ENCODE results near the gene PRKG1.
"Not testable (repeated sequence)": the region's sequence is repeated elsewhere in the genome, so short reads cannot be mapped to it uniquely, and the experiment has no call there.

Gene PRKG1

GRCh38 chr10:51542853-51543252, 468.6 kb downstream of the PRKG1 start:
- no peak for DNase-seq

GRCh38 chr10:51544933-51545332, 470.6 kb downstream of the PRKG1 start:
- no peak for DNase-seq

- DNase-seq: no peak
These were observed 473.7 kb downstream of the PRKG1 start for GRCh38 chr10:51547941-51548340.

- DNase-seq: no peak
These were observed 478.6 kb downstream of the PRKG1 start for GRCh38 chr10:51552879-51553278.

GRCh38 chr10:51564896-51565510, 490.7 kb downstream of the PRKG1 start:
- no peak for DNase-seq

- DNase-seq: no peak
These were observed 493.0 kb downstream of the PRKG1 start for GRCh38 chr10:51567271-51567670.

- DNase-seq: no peak
These were observed 495.2 kb downstream of the PRKG1 start for GRCh38 chr10:51569467-51569866.

GRCh38 chr10:51574248-51575048, 500.2 kb downstream of the PRKG1 start:
- no peak for DNase-seq

- DNase-seq: not testable (repeated sequence)
These were observed 506.9 kb downstream of the PRKG1 start for GRCh38 chr10:51581196-51581595.

- no peak for DNase-seq
These were observed 509.7 kb downstream of the PRKG1 start for GRCh38 chr10:51583976-51584375.

GRCh38 chr10:51585742-51586141, 511.5 kb downstream of the PRKG1 start:
- DNase-seq: no peak

- no peak for DNase-seq
These were observed 514.7 kb downstream of the PRKG1 start for GRCh38 chr10:51588984-51589383.

- DNase-seq: no peak
These were observed 516.5 kb downstream of the PRKG1 start for GRCh38 chr10:51590818-51591217.

GRCh38 chr10:51596695-51597094, 522.4 kb downstream of the PRKG1 start:
- DNase-seq: no peak

GRCh38 chr10:51599647-51600046, 525.4 kb downstream of the PRKG1 start:
- no peak for DNase-seq

GRCh38 chr10:51602326-51602725, 528.0 kb downstream of the PRKG1 start:
- DNase-seq: no peak

GRCh38 chr10:51604579-51604978, 530.3 kb downstream of the PRKG1 start:
- DNase-seq: no peak

GRCh38 chr10:51606825-51607462, 532.7 kb downstream of the PRKG1 start:
- no peak for DNase-seq

GRCh38 chr10:51607463-51607835, 533.2 kb downstream of the PRKG1 start:
- no peak for DNase-seq

GRCh38 chr10:51608211-51608610, 533.9 kb downstream of the PRKG1 start:
- no peak for DNase-seq

GRCh38 chr10:51615764-51616298, 541.5 kb downstream of the PRKG1 start:
- DNase-seq: no peak

- DNase-seq: no peak
These were observed 543.4 kb downstream of the PRKG1 start for GRCh38 chr10:51617576-51618235.

- DNase-seq: no peak
These were observed 545.1 kb downstream of the PRKG1 start for GRCh38 chr10:51619365-51619764.

All from NCI-H1105 (cell line).